Vagina (tissue), 2 donors: ENCODE measurements around the gene HDAC8. TPM values are rescaled to one million over a fixed set of nuclear protein-coding genes. Genes with fewer than 3 reads are reported as not detected.

Experiments used
- DNase-seq, 2 donors: peaks; one replicate each; pipeline ENCODE4 v3.0.0-alpha.2; 2017; ENCODE audit errors: extremely low spot score in 2 of 2
- H3K27ac ChIP-seq: fragments of 200-600 bp; sonication (generic); one replicate; pipeline ENCODE4 v1.5.1; 2019
- H3K27me3 ChIP-seq: fragments of 200-600 bp; sonication (generic); one replicate; pipeline ENCODE4 v1.5.1; 2019
- H3K36me3 ChIP-seq, 2 donors: fragments of 200-600 bp; sonication (generic); one replicate each; pipeline ENCODE4 v1.5.1; 2017 to 2019
- H3K4me1 ChIP-seq: fragments of 200-600 bp; sonication (generic); one replicate; pipeline ENCODE4 v1.5.1; 2019
- H3K4me3 ChIP-seq, 2 donors: fragments of 200-600 bp; sonication (generic); 1 replicate in 1 of 2; 2 replicates in 1 of 2; pipeline ENCODE4 v1.5.1; 2016 to 2019
- H3K9me3 ChIP-seq: fragments of 200-600 bp; sonication (generic); one replicate; pipeline ENCODE4 v1.5.1; 2019
- POLR2A ChIP-seq, 2 donors: fragments of 450-650 bp; IDR thresholded peaks; one replicate each; pipeline ENCODE4 v1.6.1; 2017; ENCODE audit warnings: antibody characterized with exemption in 2 of 2, mild to moderate bottlenecking in 2 of 2, moderate library complexity in 2 of 2
- POLR2AphosphoS5 ChIP-seq, 2 donors: sonication (generic); formaldehyde crosslinking; IDR thresholded peaks; one replicate each; pipeline ENCODE4 v1.9.0; 2017; ENCODE audit warnings: antibody characterized with exemption in 2 of 2, mild to moderate bottlenecking in 2 of 2, low read depth in 1 of 2; ENCODE audit not compliant: insufficient read depth in 1 of 2
- intact Hi-C: fragments of 100-400 bp; cut with DNase I; formaldehyde crosslinking; loops from one replicate; pipeline ENCODE4 v1.15.1; 2023
- total RNA-seq: library from RNA; depleted of rRNA; stranded (reverse); fragments of >200 nt; gene quantifications from one replicate; pipeline ENCODE4 v1.2.3, GENCODE V29; 2016
- TF ChIP-seq, protein P1 (sequence below), 3 experiments: fragments of 450-650 bp in 2 of 3; fragments of 200-600 bp in 1 of 3; sonication (generic) in 1 of 3; IDR thresholded peaks; one replicate each; pipeline ENCODE4 v1.5.1; 2017 to 2019; ENCODE audit warnings: antibody characterized with exemption in 3 of 3, mild to moderate bottlenecking in 2 of 3, moderate library complexity in 2 of 3

The HDAC8 gene
- total RNA-seq, 1 donor from 2014 or later = 33.4 TPM

- no peak overlapping the region for H3K27ac ChIP-seq
- H3K27me3 ChIP-seq = no peaks in the 10 kb centered on the region
- TF ChIP-seq POLR2A (IDR thresholded peaks at IDR 0.05) = no peak
- TF ChIP-seq, protein P1, sequence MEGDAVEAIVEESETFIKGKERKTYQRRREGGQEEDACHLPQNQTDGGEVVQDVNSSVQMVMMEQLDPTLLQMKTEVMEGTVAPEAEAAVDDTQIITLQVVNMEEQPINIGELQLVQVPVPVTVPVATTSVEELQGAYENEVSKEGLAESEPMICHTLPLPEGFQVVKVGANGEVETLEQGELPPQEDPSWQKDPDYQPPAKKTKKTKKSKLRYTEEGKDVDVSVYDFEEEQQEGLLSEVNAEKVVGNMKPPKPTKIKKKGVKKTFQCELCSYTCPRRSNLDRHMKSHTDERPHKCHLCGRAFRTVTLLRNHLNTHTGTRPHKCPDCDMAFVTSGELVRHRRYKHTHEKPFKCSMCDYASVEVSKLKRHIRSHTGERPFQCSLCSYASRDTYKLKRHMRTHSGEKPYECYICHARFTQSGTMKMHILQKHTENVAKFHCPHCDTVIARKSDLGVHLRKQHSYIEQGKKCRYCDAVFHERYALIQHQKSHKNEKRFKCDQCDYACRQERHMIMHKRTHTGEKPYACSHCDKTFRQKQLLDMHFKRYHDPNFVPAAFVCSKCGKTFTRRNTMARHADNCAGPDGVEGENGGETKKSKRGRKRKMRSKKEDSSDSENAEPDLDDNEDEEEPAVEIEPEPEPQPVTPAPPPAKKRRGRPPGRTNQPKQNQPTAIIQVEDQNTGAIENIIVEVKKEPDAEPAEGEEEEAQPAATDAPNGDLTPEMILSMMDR (IDR thresholded peaks at IDR 0.05) = no peak
- TF ChIP-seq POLR2AphosphoS5 (IDR thresholded peaks at IDR 0.05; ENCODE audit: insufficient read depth in 1 of 2, low read depth in 1 of 2) = no peak
- no peak for DNase-seq
- intact Hi-C loops = no loop called here
- H3K9me3 ChIP-seq = no peaks in the 10 kb centered on the region
- no peaks in the 10 kb centered on the region for H3K36me3 ChIP-seq
- peaks cover 7% of the 10 kb centered on the region for H3K4me1 ChIP-seq
- H3K4me3 ChIP-seq = no peak overlapping the region
Observed at GRCh38 chrX:72349190-72349589, 223.5 kb downstream of the HDAC8 start.

GRCh38 chrX:72348247-72348979 lies 224.2 kb downstream of the HDAC8 start:
- Histone ChIP-seq H3K27ac (no peak overlapping the region), H3K27me3 (no peaks in the 10 kb centered on the region), H3K4me1 (peaks cover 7% of the 10 kb centered on the region), H3K9me3 (no peaks in the 10 kb centered on the region), H3K4me3 (no peak overlapping the region), H3K36me3 (no peaks in the 10 kb centered on the region)
- intact Hi-C loops = no loop called here
- no peak for DNase-seq
- TF ChIP-seq POLR2A (IDR thresholded peaks at IDR 0.05) (no peak), POLR2AphosphoS5 (IDR thresholded peaks at IDR 0.05; ENCODE audit: insufficient read depth in 1 of 2, low read depth in 1 of 2) (no peak)
- TF ChIP-seq, protein P1 (IDR thresholded peaks at IDR 0.05) = no peak

DNA sequence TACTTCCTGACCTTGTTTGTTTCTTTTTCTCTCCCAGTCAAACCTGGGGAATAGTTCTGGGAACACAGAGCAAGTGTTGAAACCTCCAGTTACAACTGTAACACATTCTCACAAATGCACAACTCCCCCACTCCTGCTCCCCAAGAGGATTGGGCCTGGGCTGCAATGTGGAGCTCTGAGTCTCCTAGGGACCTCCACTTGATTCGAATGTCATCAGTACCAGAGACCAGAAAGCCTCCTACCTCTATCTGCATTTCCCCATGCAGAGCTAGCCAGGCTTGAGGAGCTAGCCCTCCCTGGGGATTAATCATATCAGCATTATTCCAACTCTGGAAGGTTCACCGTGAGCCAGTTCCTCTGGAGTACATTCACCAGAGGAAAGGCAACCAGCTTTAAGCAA lies 225.3 kb downstream of the HDAC8 start:
- no peak overlapping the region for H3K4me3 ChIP-seq
- intact Hi-C loops = no loop called here
- no peak for DNase-seq
- no peaks in the 10 kb centered on the region for H3K27me3 ChIP-seq
- TF ChIP-seq POLR2AphosphoS5 (IDR thresholded peaks at IDR 0.05; ENCODE audit: insufficient read depth in 1 of 2, low read depth in 1 of 2) (no peak), POLR2A (IDR thresholded peaks at IDR 0.05) (no peak)
- TF ChIP-seq, protein P1 (IDR thresholded peaks at IDR 0.05) = no peak
- no peaks in the 10 kb centered on the region for H3K9me3 ChIP-seq
- no peaks in the 10 kb centered on the region for H3K36me3 ChIP-seq
- peaks cover 5% of the 10 kb centered on the region for H3K4me1 ChIP-seq
- no peak overlapping the region for H3K27ac ChIP-seq

GRCh38 chrX:72346302-72346949 lies 226.2 kb downstream of the HDAC8 start:
- Histone ChIP-seq H3K27me3 (no peaks in the 10 kb centered on the region), H3K36me3 (no peaks in the 10 kb centered on the region), H3K4me1 (no peaks in the 10 kb centered on the region), H3K4me3 (no peak overlapping the region), H3K27ac (no peak overlapping the region), H3K9me3 (no peaks in the 10 kb centered on the region)
- TF ChIP-seq, protein P1 (IDR thresholded peaks at IDR 0.05) = no peak
- no peak for TF ChIP-seq POLR2AphosphoS5 (IDR thresholded peaks at IDR 0.05; ENCODE audit: insufficient read depth in 1 of 2, low read depth in 1 of 2)
- no peak for TF ChIP-seq POLR2A (IDR thresholded peaks at IDR 0.05)
- intact Hi-C loops = no loop called here
- no peak for DNase-seq

DNA sequence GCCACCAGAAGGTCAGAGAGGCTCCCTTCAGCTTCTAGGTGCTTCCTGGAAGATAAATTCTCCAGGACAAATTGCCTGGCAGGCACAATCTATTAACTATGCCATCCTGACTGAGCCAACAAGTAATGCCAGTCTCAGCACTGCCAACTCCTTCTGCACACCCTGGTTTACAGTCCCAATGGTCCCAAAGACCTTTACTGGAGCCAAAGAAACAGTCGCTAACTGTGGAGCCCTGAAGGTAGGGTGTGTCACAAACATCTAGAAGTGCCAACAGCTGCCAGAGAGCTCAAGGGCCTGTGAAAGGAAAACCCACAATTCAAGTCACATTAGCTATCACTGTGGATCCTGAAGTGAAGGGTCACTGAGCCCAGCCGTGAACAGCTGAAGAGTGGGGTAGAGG lies 232.0 kb downstream of the HDAC8 start:
- no peak for TF ChIP-seq POLR2AphosphoS5 (IDR thresholded peaks at IDR 0.05; ENCODE audit: insufficient read depth in 1 of 2, low read depth in 1 of 2)
- TF ChIP-seq, protein P1 (IDR thresholded peaks at IDR 0.05) = no peak
- TF ChIP-seq POLR2A (IDR thresholded peaks at IDR 0.05) = no peak
- H3K4me1 ChIP-seq = no peaks in the 10 kb centered on the region

More for the DNA sequence above, 232.0 kb downstream of the HDAC8 start:
- Histone ChIP-seq H3K36me3 (no peaks in the 10 kb centered on the region), H3K4me3 (no peak overlapping the region), H3K9me3 (no peaks in the 10 kb centered on the region), H3K27ac (no peak overlapping the region), H3K27me3 (no peaks in the 10 kb centered on the region)
- DNase-seq = no peak
- intact Hi-C loops = no loop called here
